Hepatocyte (in vitro differentiated cells): Measurements from ENCODE around the gene MAD1L1.

Source experiments
- CTCF ChIP-seq: fragments of 200-600 bp; sonication (generic); IDR thresholded peaks from 2 replicates; pipeline ENCODE4 v1.5.1; 2016; ENCODE audit warnings: antibody characterized with exemption, mild to moderate bottlenecking; ENCODE audit not compliant: poor library complexity
- EZH2 ChIP-seq: fragments of 200-600 bp; sonication (generic); IDR thresholded peaks from 2 replicates; pipeline ENCODE4 v1.6.1; 2016; ENCODE audit warnings: antibody characterized with exemption, mild to moderate bottlenecking, borderline replicate concordance

DNA sequence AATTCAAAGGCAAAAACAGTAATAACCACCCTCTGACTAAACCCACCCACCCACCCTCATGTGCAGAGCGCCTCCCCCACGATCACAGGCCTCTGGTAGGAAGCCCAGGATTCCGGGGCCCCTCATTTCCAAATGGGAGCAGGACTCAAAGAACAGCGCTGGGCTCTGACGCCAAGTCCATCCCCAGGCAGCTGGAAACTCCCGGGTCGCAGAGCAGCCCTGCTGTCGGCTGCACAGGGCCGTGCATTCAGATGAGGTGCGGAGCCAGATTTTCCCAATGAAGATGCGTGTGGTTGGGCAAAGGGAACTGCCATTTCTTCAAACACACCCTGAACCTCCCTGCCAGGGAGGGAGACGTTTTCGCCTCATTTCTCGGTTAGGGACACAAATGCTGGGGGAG, 152.3 kb downstream of the MAD1L1 start:
- TF ChIP-seq CTCF, result no peak
- no peak for TF ChIP-seq EZH2
